Epidermal melanocyte (primary cell): ENCODE data around the gene ZGPAT.
"Not testable (repeated sequence)": the region's sequence is repeated elsewhere in the genome, so short reads cannot be mapped to it uniquely, and the experiment has no call there.

ENCODE experiments used
- DNase-seq: peaks from one replicate; pipeline ENCODE4 v3.0.0; 2011; ENCODE audit warnings: low spot score; ENCODE audit not compliant: insufficient read length

The ZGPAT gene

GRCh38 chr20:63707558-63708300 lies at the start of gene ZGPAT, which contains the start of gene ARFRP1:
ZGPAT (plus strand) TSS chr20:63708039; CDS start chr20:63708581, 542 bp downstream.
ARFRP1 (minus strand) TSS chr20:63707976; CDS start chr20:63707091, 885 bp downstream.
- peak; percentile 80 for DNase-seq

GRCh38 chr20:63658749-63659187 lies 49.1 kb upstream of the ZGPAT start:
- DNase-seq = no peak

GRCh38 chr20:63659370-63659769 lies 48.5 kb upstream of the ZGPAT start:
- DNase-seq = no peak

- not testable (repeated sequence) for DNase-seq
Measured at GRCh38 chr20:63660174-63660573, 47.7 kb upstream of the ZGPAT start.

- no peak for DNase-seq
Measured at GRCh38 chr20:63660622-63661021, 47.2 kb upstream of the ZGPAT start.

GRCh38 chr20:63661108-63661507 lies 46.7 kb upstream of the ZGPAT start:
- DNase-seq = no peak

GRCh38 chr20:63661959-63662812 lies 45.7 kb upstream of the ZGPAT start:
- DNase-seq = no peak

- DNase-seq = no peak
Measured at GRCh38 chr20:63662813-63663189, 45.0 kb upstream of the ZGPAT start.

GRCh38 chr20:63663332-63664066 lies 44.3 kb upstream of the ZGPAT start:
- no peak for DNase-seq

GRCh38 chr20:63664143-63664851 lies 43.5 kb upstream of the ZGPAT start:
- no peak for DNase-seq

GRCh38 chr20:63664861-63665594 lies 42.8 kb upstream of the ZGPAT start:
- DNase-seq = no peak

- DNase-seq = no peak
Measured at GRCh38 chr20:63665708-63666107, 42.1 kb upstream of the ZGPAT start.

- no peak for DNase-seq
Measured at GRCh38 chr20:63667858-63668257, 40.0 kb upstream of the ZGPAT start.

GRCh38 chr20:63668351-63668750 lies 39.5 kb upstream of the ZGPAT start:
- no peak for DNase-seq

GRCh38 chr20:63671695-63672094 lies 36.1 kb upstream of the ZGPAT start:
- DNase-seq = not testable (repeated sequence)

GRCh38 chr20:63672666-63673065 lies 35.2 kb upstream of the ZGPAT start:
- no peak for DNase-seq

- no peak for DNase-seq
Measured at GRCh38 chr20:63673951-63674350, 33.9 kb upstream of the ZGPAT start.

GRCh38 chr20:63675681-63676368 lies 32.0 kb upstream of the ZGPAT start:
- no peak for DNase-seq

GRCh38 chr20:63678071-63678470 lies 29.8 kb upstream of the ZGPAT start:
- no peak for DNase-seq
